Measurements from ENCODE around the gene PANX2.
"Not testable (repeated sequence)": the region's sequence is repeated elsewhere in the genome, so short reads cannot be mapped to it uniquely, and the experiment has no call there.

The PANX2 gene

GRCh38 chr22:50170453-50171318 is at the start of gene PANX2:
Gene PANX2 (plus strand): TSS chr22:50170731. CDS start chr22:50170731, 0 bp downstream.
- H3K27ac ChIP-seq: no peak within 1 kb of the TSS
- peak within 1 kb of the TSS; percentile 83 for H3K4me2 ChIP-seq
- H4K20me1 ChIP-seq: peaks cover 25% of the 10 kb centered on the region
- no peaks in the 10 kb centered on the region for H3K36me3 ChIP-seq
- H3K4me1 ChIP-seq: peaks cover 45% of the 10 kb centered on the region
- no peak for TF ChIP-seq Cebpa-rat (IDR thresholded peaks at IDR 0.05)
- H3K9me3 ChIP-seq: peaks cover 8% of the 10 kb centered on the region; the same call in 1 of the 2 replicates
- H3K27me3 ChIP-seq: peaks cover 55% of the 10 kb centered on the region
- peak within 1 kb of the TSS; percentile 64 for H3K4me3 ChIP-seq
- no peak within 1 kb of the TSS for H3K9ac ChIP-seq

- Histone ChIP-seq H3K9ac (no peak overlapping the region), H3K27ac (no peak overlapping the region), H3K4me1 (peaks cover 10% of the 10 kb centered on the region), H3K36me3 (no peaks in the 10 kb centered on the region), H3K9me3 (peaks cover 31% of the 10 kb centered on the region), H3K4me3 (no peak overlapping the region), H4K20me1 (no peaks in the 10 kb centered on the region), H3K4me2 (no peak overlapping the region), H3K27me3 (no peaks in the 10 kb centered on the region)
- TF ChIP-seq Cebpa-rat (IDR thresholded peaks at IDR 0.05): no peak
Measured at GRCh38 chr22:50121202-50121740, 49.3 kb upstream of the PANX2 start.

- Histone ChIP-seq H3K9ac (no peak overlapping the region), H3K27ac (no peak overlapping the region), H3K4me1 (peaks cover 10% of the 10 kb centered on the region), H3K4me2 (no peak overlapping the region), H4K20me1 (no peaks in the 10 kb centered on the region), H3K4me3 (no peak overlapping the region), H3K36me3 (no peaks in the 10 kb centered on the region), H3K9me3 (peaks cover 31% of the 10 kb centered on the region), H3K27me3 (no peaks in the 10 kb centered on the region)
- no peak for TF ChIP-seq Cebpa-rat (IDR thresholded peaks at IDR 0.05)
Measured at GRCh38 chr22:50123119-50123518, 47.4 kb upstream of the PANX2 start.

GRCh38 chr22:50125029-50125428 is 45.5 kb upstream of the PANX2 start:
- TF ChIP-seq Cebpa-rat (IDR thresholded peaks at IDR 0.05): no peak
- Histone ChIP-seq H3K27me3 (no peaks in the 10 kb centered on the region), H3K4me3 (no peak overlapping the region)

GRCh38 chr22:50129121-50129736 is 41.3 kb upstream of the PANX2 start:
- TF ChIP-seq Cebpa-rat (IDR thresholded peaks at IDR 0.05): no peak
- H3K27me3 ChIP-seq: no peaks in the 10 kb centered on the region

More at GRCh38 chr22:50125029-50125428, 45.5 kb upstream of the PANX2 start:
- Histone ChIP-seq H3K4me2 (no peak overlapping the region), H3K9ac (no peak overlapping the region), H3K9me3 (peaks cover 31% of the 10 kb centered on the region), H3K4me1 (peaks cover 10% of the 10 kb centered on the region), H4K20me1 (no peaks in the 10 kb centered on the region), H3K27ac (no peak overlapping the region), H3K36me3 (no peaks in the 10 kb centered on the region)

GRCh38 chr22:50131894-50132293 is 38.6 kb upstream of the PANX2 start:
- TF ChIP-seq Cebpa-rat (IDR thresholded peaks at IDR 0.05): no peak

More at GRCh38 chr22:50129121-50129736, 41.3 kb upstream of the PANX2 start:
- Histone ChIP-seq H3K36me3 (no peaks in the 10 kb centered on the region), H3K4me1 (peaks cover 5% of the 10 kb centered on the region), H3K4me3 (no peak overlapping the region), H3K9ac (no peak overlapping the region), H4K20me1 (no peaks in the 10 kb centered on the region), H3K9me3 (peaks cover 8% of the 10 kb centered on the region), H3K4me2 (no peak overlapping the region), H3K27ac (no peak overlapping the region)

GRCh38 chr22:50134481-50134880 is 36.0 kb upstream of the PANX2 start:
- Histone ChIP-seq H3K4me1 (peaks cover 13% of the 10 kb centered on the region), H4K20me1 (no peaks in the 10 kb centered on the region), H3K4me2 (no peak overlapping the region), H3K9ac (no peak overlapping the region), H3K27ac (no peak overlapping the region), H3K9me3 (no peaks in the 10 kb centered on the region), H3K36me3 (no peaks in the 10 kb centered on the region), H3K27me3 (no peaks in the 10 kb centered on the region), H3K4me3 (no peak overlapping the region)
- no peak for TF ChIP-seq Cebpa-rat (IDR thresholded peaks at IDR 0.05)

More at GRCh38 chr22:50131894-50132293, 38.6 kb upstream of the PANX2 start:
- H3K9me3 ChIP-seq: no peaks in the 10 kb centered on the region
- H3K27ac ChIP-seq: no peak overlapping the region
- H4K20me1 ChIP-seq: no peaks in the 10 kb centered on the region
- no peaks in the 10 kb centered on the region for H3K27me3 ChIP-seq
- no peaks in the 10 kb centered on the region for H3K36me3 ChIP-seq
- H3K4me1 ChIP-seq: no peaks in the 10 kb centered on the region
- no peak overlapping the region for H3K4me2 ChIP-seq
- H3K9ac ChIP-seq: no peak overlapping the region
- no peak overlapping the region for H3K4me3 ChIP-seq

- Histone ChIP-seq H3K27me3 (no peaks in the 10 kb centered on the region), H3K4me3 (no peak overlapping the region), H3K4me2 (no peak overlapping the region), H3K9me3 (no peaks in the 10 kb centered on the region), H3K9ac (no peak overlapping the region), H4K20me1 (no peaks in the 10 kb centered on the region), H3K36me3 (no peaks in the 10 kb centered on the region), H3K4me1 (peaks cover 20% of the 10 kb centered on the region), H3K27ac (no peak overlapping the region)
- no peak for TF ChIP-seq Cebpa-rat (IDR thresholded peaks at IDR 0.05)
Measured at GRCh38 chr22:50136581-50137015, 33.9 kb upstream of the PANX2 start.

- H3K9me3 ChIP-seq, H4K20me1 ChIP-seq, H3K4me3 ChIP-seq, H3K9ac ChIP-seq, H3K27ac ChIP-seq, H3K27me3 ChIP-seq, H3K36me3 ChIP-seq, H3K4me2 ChIP-seq: not testable (repeated sequence)
- peaks cover 20% of the 10 kb centered on the region for H3K4me1 ChIP-seq
Measured at GRCh38 chr22:50137277-50137676, 33.3 kb upstream of the PANX2 start.

GRCh38 chr22:50138041-50138440 is 32.5 kb upstream of the PANX2 start:
- H3K9ac ChIP-seq: no peak overlapping the region
- peaks cover 20% of the 10 kb centered on the region for H3K4me1 ChIP-seq
- no peaks in the 10 kb centered on the region for H4K20me1 ChIP-seq
- no peaks in the 10 kb centered on the region for H3K27me3 ChIP-seq
- no peaks in the 10 kb centered on the region for H3K9me3 ChIP-seq
- H3K4me2 ChIP-seq: peak overlapping the region; percentile 12
- H3K4me3 ChIP-seq: no peak overlapping the region
- H3K36me3 ChIP-seq: no peaks in the 10 kb centered on the region
- H3K27ac ChIP-seq: no peak overlapping the region
- no peak for TF ChIP-seq Cebpa-rat (IDR thresholded peaks at IDR 0.05)

All from BLaER1 (cell line).